Breast epithelium (tissue), 4 donors: ENCODE data around the gene MAP2K3. TPM values are rescaled to one million over a fixed set of nuclear protein-coding genes. Genes with fewer than 3 reads are reported as not detected.

Source experiments
- DNase-seq, 2 donors: peaks; one replicate each; pipeline ENCODE4 v3.0.0-alpha.2; 2019; ENCODE audit warnings: low spot score in 2 of 2
- H3K27ac ChIP-seq, 2 donors: fragments of 200-600 bp; sonication (generic) in 1 of 2; one replicate each; pipeline ENCODE4 v1.5.1; 2016 to 2019; ENCODE audit warnings: mild to moderate bottlenecking in 1 of 2
- H3K27me3 ChIP-seq, 2 donors: fragments of 200-600 bp; sonication (generic) in 1 of 2; one replicate each; pipeline versions ENCODE4 v1.5.1 to v1.6.0; 2017 to 2019; ENCODE audit warnings: control low read depth in 1 of 2, mild to moderate bottlenecking in 1 of 2
- H3K36me3 ChIP-seq: fragments of 200-600 bp; one replicate; pipeline ENCODE4 v1.5.1; 2019
- H3K4me1 ChIP-seq, 2 donors: fragments of 200-600 bp; sonication (generic); one replicate each; pipeline ENCODE4 v1.5.1; 2016 to 2019; ENCODE audit warnings: control low read depth in 1 of 2
- H3K4me3 ChIP-seq, 3 donors: fragments of 200-600 bp; sonication (generic); 1 replicate in 2 of 3; 2 replicates in 1 of 3; pipeline ENCODE4 v1.5.1; 2016 to 2019; ENCODE audit warnings: mild to moderate bottlenecking in 3 of 3, moderate library complexity in 2 of 3
- H3K9me3 ChIP-seq, 2 donors: fragments of 200-600 bp; sonication (generic) in 1 of 2; one replicate each; pipeline ENCODE4 v1.5.1; 2016 to 2019; ENCODE audit warnings: control low read depth in 1 of 2
- CTCF ChIP-seq, 3 donors: fragments of 450-650 bp; IDR thresholded peaks; one replicate each; pipeline ENCODE4 v1.5.1; 2016 to 2017; ENCODE audit warnings: antibody characterized with exemption in 3 of 3, mild to moderate bottlenecking in 3 of 3, moderate library complexity in 3 of 3
- POLR2A ChIP-seq: fragments of 450-650 bp; IDR thresholded peaks from one replicate; pipeline ENCODE4 v1.6.1; 2016; ENCODE audit warnings: antibody characterized with exemption, mild to moderate bottlenecking, moderate library complexity
- POLR2AphosphoS5 ChIP-seq, 3 donors: sonication (generic); formaldehyde crosslinking; IDR thresholded peaks; one replicate each; pipeline ENCODE4 v1.6.1; 2017; ENCODE audit warnings: antibody characterized with exemption in 3 of 3
- intact Hi-C: fragments of 100-400 bp; cut with DNase I; formaldehyde crosslinking; loops from one replicate; pipeline ENCODE4 v1.15.1; 2023; ENCODE audit warnings: low total_unique reads
- total RNA-seq, 3 donors: library from RNA; depleted of rRNA; stranded (reverse); fragments of >200 nt; gene quantifications; one replicate each; pipeline ENCODE4 v1.1.0, GENCODE V29; 2016

Gene MAP2K3
- total RNA-seq, 3 donors from 2014 or later = 16.0 to 26.9 (median 22.0) TPM

- TF ChIP-seq POLR2AphosphoS5 (IDR thresholded peaks at IDR 0.05) = peak in 1 of 3 donors; percentile 10
- no peak for TF ChIP-seq CTCF (IDR thresholded peaks at IDR 0.05)
- Histone ChIP-seq H3K4me3 (no peak overlapping the region), H3K27me3 (no peaks in the 10 kb centered on the region), H3K4me1 (peaks cover 0 to 4% of the 10 kb centered on the region in 2 donors), H3K9me3 (no peaks in the 10 kb centered on the region), H3K36me3 (no peaks in the 10 kb centered on the region), H3K27ac (no peak overlapping the region)
- DNase-seq = no peak
- intact Hi-C loops = no loop called here
Observed at GRCh38 chr17:21300601-21301571, 16.4 kb downstream of the MAP2K3 start.

GRCh38 chr17:21301593-21302550, 17.4 kb downstream of the MAP2K3 start:
- H3K36me3 ChIP-seq = no peaks in the 10 kb centered on the region
- no peaks in the 10 kb centered on the region for H3K27me3 ChIP-seq
- TF ChIP-seq POLR2A = no peak
- no peak for TF ChIP-seq CTCF (IDR thresholded peaks at IDR 0.05)
- TF ChIP-seq POLR2AphosphoS5 (IDR thresholded peaks at IDR 0.05) = no peak
- intact Hi-C loops = no loop called here
- no peak overlapping the region for H3K27ac ChIP-seq
- no peak for DNase-seq
- H3K9me3 ChIP-seq = no peaks in the 10 kb centered on the region
- H3K4me1 ChIP-seq = no peaks in the 10 kb centered on the region
- no peak overlapping the region for H3K4me3 ChIP-seq

GRCh38 chr17:21302711-21303425, 18.4 kb downstream of the MAP2K3 start:
- TF ChIP-seq CTCF (IDR thresholded peaks at IDR 0.05) = no peak
- no peak for TF ChIP-seq POLR2AphosphoS5 (IDR thresholded peaks at IDR 0.05)
- no peak for TF ChIP-seq POLR2A
- Histone ChIP-seq H3K27me3 (no peaks in the 10 kb centered on the region), H3K4me1 (no peaks in the 10 kb centered on the region), H3K4me3 (no peak overlapping the region), H3K27ac (no peak overlapping the region), H3K9me3 (no peaks in the 10 kb centered on the region), H3K36me3 (no peaks in the 10 kb centered on the region)
- no peak for DNase-seq
- intact Hi-C loops = no loop called here

- DNase-seq = peak in 1 of 2 donors; percentile 20
- Histone ChIP-seq H3K4me1 (no peaks in the 10 kb centered on the region), H3K36me3 (no peaks in the 10 kb centered on the region), H3K9me3 (peaks cover 2% of the 10 kb centered on the region in 2 donors), H3K4me3 (no peak overlapping the region), H3K27me3 (no peaks in the 10 kb centered on the region), H3K27ac (no peak overlapping the region)
- no peak for TF ChIP-seq POLR2AphosphoS5 (IDR thresholded peaks at IDR 0.05)
- TF ChIP-seq CTCF (IDR thresholded peaks at IDR 0.05) = no peak
- no peak for TF ChIP-seq POLR2A
- intact Hi-C loops = no loop called here
Observed at GRCh38 chr17:21303441-21304065, 19.0 kb downstream of the MAP2K3 start.
